Activated T-cell treated with anti-CD3 and anti-CD28 coated beads, Interleukin-2, amount 50 U/mL, for 72 hours (primary cell): ENCODE results near the gene ENHO. TPM values are rescaled to one million over a fixed set of nuclear protein-coding genes. Genes with fewer than 3 reads are reported as not detected.
"Not testable (repeated sequence)": the region's sequence is repeated elsewhere in the genome, so short reads cannot be mapped to it uniquely, and the experiment has no call there.

Experiments
- ATAC-seq, 2 donors: fragments of 150-1000 bp; cut with Tn5 transposase; replicated peaks in 1 of 2; 2 replicates each; pipeline ENCODE4 v1.10.0; 2021; ENCODE audit warnings: moderate library complexity in 2 of 2, mild to moderate bottlenecking in 1 of 2
- DNase-seq, 2 donors: peaks; one replicate each; pipeline ENCODE4 v3.0.0; 2021 to 2022; ENCODE audit warnings: mixed read lengths in 1 of 2
- H3K27ac Mint-ChIP-seq: one replicate; pipeline ENCODE4 v1.8.0; 2022; ENCODE audit warnings: mild to moderate bottlenecking, moderate library complexity, mixed read lengths
- H3K27me3 Mint-ChIP-seq: one replicate; pipeline ENCODE4 v1.8.0; 2022; ENCODE audit warnings: low read depth, mixed read lengths
- H3K36me3 Mint-ChIP-seq, 2 donors: one replicate each; pipeline ENCODE4 v1.8.0; 2022; ENCODE audit warnings: mixed read lengths in 2 of 2, mild to moderate bottlenecking in 1 of 2; ENCODE audit not compliant: insufficient read depth in 2 of 2
- H3K4me1 Mint-ChIP-seq: one replicate; pipeline ENCODE4 v1.8.0; 2022; ENCODE audit warnings: low read depth, mixed read lengths
- H3K4me3 Mint-ChIP-seq, 2 donors: one replicate each; pipeline ENCODE4 v1.8.0; 2022; ENCODE audit warnings: mild to moderate bottlenecking in 2 of 2, mixed read lengths in 2 of 2, moderate library complexity in 2 of 2
- H3K9me3 Mint-ChIP-seq, 2 donors: one replicate each; pipeline ENCODE4 v1.8.0; 2022; ENCODE audit warnings: mixed read lengths in 2 of 2
- total RNA-seq, 2 donors: library from RNA; stranded (reverse); gene quantifications; one replicate each; pipeline ENCODE4 v1.2.3, GENCODE V29; 2022

The ENHO gene
- total RNA-seq, 2 donors from 2014 or later, result 0.23 TPM; not detected in 1

DNA sequence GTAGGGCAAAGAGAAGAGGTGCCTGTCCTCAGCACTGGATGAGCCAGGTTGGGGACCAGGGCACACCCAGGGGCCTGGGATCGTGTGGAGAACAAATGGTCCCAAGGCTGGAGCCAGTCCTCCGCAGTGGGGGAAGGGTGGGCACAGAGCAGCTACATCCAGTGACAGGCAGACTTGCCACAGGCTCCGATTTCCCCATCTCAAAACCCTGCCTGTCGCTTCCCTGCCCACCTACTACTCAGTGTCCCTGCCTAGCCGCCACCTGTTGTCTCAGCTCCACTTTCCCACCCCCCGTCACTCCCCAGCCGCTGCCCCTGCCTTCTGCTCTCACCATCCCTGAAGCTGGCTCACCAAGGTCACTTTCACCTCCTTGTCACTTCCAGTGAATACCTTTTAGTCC is 13.9 kb upstream of the ENHO start:
- Mint-ChIP-seq H3K9me3 (no peaks in the 10 kb centered on the region), H3K36me3 (no peaks in the 10 kb centered on the region), H3K27me3 (peaks cover 25% of the 10 kb centered on the region), H3K4me1 (no peaks in the 10 kb centered on the region), H3K27ac (no peak overlapping the region), H3K4me3 (no peak overlapping the region)
- DNase-seq (no peak), ATAC-seq (no peak)

- DNase-seq, H3K4me3 Mint-ChIP-seq, H3K9me3 Mint-ChIP-seq, H3K4me1 Mint-ChIP-seq, H3K36me3 Mint-ChIP-seq, ATAC-seq, H3K27ac Mint-ChIP-seq: not testable (repeated sequence)
- H3K27me3 Mint-ChIP-seq, result peaks cover 41% of the 10 kb centered on the region
These were observed 9.3 kb upstream of the ENHO start for GRCh38 chr9:34532041-34532440.

DNA sequence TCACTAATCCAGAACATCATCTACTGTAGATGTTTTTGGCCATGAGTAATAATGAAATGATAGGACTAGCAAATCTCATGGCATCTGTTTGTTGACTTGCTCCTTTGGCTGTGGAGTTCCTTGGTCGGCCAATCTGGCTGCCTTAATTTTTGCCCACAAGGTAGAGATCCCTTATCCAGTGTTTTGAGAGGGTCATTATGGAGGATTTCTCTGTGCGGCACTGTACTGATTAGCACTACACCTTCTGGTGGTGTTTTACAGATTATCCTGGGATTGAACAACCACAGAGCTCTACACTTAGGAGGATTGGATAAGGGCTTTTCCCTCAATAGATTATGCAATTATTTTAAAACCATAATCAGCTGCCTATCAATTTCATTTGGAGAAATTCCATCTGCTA is 3.2 kb upstream of the ENHO start:
- Mint-ChIP-seq H3K27ac (no peak overlapping the region), H3K27me3 (peaks cover 46% of the 10 kb centered on the region), H3K4me1 (peaks cover 30% of the 10 kb centered on the region), H3K36me3 (no peaks in the 10 kb centered on the region), H3K9me3 (no peaks in the 10 kb centered on the region), H3K4me3 (no peak overlapping the region)
- no peak for ATAC-seq
- DNase-seq, result no peak

- Mint-ChIP-seq H3K27ac (no peak overlapping the region), H3K36me3 (no peaks in the 10 kb centered on the region), H3K27me3 (peaks cover 31% of the 10 kb centered on the region), H3K4me1 (peaks cover 30% of the 10 kb centered on the region), H3K4me3 (no peak overlapping the region), H3K9me3 (no peaks in the 10 kb centered on the region)
- ATAC-seq (no peak), DNase-seq (no peak)
These were observed 1.6 kb upstream of the ENHO start for GRCh38 chr9:34524349-34524748.

- peaks cover 30% of the 10 kb centered on the region for H3K4me1 Mint-ChIP-seq
- H3K4me3 Mint-ChIP-seq, result peak overlapping the region; percentile 67 to 68
- H3K36me3 Mint-ChIP-seq, result no peaks in the 10 kb centered on the region
- peaks cover 26% of the 10 kb centered on the region for H3K27me3 Mint-ChIP-seq
- no peak for DNase-seq
- no peak overlapping the region for H3K27ac Mint-ChIP-seq
- no peak for ATAC-seq
- H3K9me3 Mint-ChIP-seq, result no peaks in the 10 kb centered on the region
These were observed 501 bp downstream of the ENHO start for GRCh38 chr9:34522091-34522887.

DNA sequence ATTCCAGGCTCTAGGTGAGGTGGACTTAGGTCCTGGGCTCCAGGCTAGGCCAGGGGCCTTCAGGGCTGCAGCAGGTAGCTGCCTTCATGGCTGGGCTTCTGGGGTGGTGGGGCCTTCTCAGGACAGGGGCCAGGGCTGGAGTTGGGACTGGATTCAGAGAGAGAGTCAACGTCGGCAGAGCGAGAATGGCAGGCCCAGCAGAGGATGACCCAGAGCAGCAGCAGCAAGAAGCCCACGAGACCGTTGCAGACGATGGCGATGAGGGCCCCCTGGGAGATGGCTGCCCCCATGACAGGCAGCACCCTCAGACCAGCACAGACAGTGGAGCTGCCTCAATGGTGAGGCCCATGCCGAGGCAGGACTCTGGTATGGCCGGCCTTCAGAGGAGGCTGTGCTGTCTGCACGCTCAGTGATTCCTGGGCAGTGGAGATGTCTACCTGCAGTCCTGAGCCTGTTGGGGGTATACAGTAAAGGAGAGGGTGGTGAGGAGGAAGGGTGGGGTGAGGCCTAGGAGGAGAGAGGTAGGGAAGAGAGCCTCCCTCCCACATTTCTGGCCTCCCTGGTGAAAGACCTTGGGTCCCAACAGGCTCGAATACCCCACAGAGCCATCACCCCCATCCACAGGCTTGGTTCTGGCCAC is 1.3 kb downstream of the ENHO start:
- Mint-ChIP-seq H3K27me3 (peaks cover 26% of the 10 kb centered on the region), H3K27ac (no peak overlapping the region), H3K9me3 (no peaks in the 10 kb centered on the region), H3K4me3 (peak overlapping the region in 1 of 2 donors; percentile 22), H3K4me1 (peaks cover 30% of the 10 kb centered on the region), H3K36me3 (no peaks in the 10 kb centered on the region)
- no peak for DNase-seq
- no peak for ATAC-seq

GRCh38 chr9:34520505-34521385 is 2.0 kb downstream of the ENHO start:
- Mint-ChIP-seq H3K4me3 (no peak overlapping the region), H3K27ac (no peak overlapping the region), H3K27me3 (peaks cover 23% of the 10 kb centered on the region), H3K36me3 (no peaks in the 10 kb centered on the region), H3K9me3 (no peaks in the 10 kb centered on the region), H3K4me1 (peaks cover 30% of the 10 kb centered on the region)
- ATAC-seq, result no peak
- DNase-seq, result no peak

DNA sequence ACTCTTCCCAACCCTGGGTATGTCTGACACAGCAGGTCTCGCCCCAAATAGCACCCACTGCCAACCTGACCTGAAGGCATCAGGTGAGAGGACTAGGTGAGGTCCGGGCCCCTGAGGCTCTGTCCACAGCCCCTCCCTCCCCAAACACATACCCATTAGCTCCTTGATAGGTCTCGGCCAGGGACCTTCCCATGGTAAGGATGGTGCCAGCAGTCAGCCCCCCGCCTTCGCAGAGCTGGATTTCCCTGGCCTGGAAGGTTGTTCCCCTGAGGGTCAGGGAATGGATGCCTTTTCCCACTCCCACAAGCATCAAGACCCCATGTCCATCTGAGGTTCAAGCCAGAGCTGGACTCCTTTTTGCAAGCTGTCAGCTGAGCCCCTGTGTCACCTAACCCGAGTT is 2.7 kb downstream of the ENHO start:
- peaks cover 17% of the 10 kb centered on the region for H3K27me3 Mint-ChIP-seq
- H3K36me3 Mint-ChIP-seq, result no peaks in the 10 kb centered on the region
- peaks cover 25% of the 10 kb centered on the region for H3K4me1 Mint-ChIP-seq
- H3K27ac Mint-ChIP-seq, result no peak overlapping the region
- ATAC-seq, result no peak
- H3K4me3 Mint-ChIP-seq, result no peak overlapping the region
- no peaks in the 10 kb centered on the region for H3K9me3 Mint-ChIP-seq
- no peak for DNase-seq

DNA sequence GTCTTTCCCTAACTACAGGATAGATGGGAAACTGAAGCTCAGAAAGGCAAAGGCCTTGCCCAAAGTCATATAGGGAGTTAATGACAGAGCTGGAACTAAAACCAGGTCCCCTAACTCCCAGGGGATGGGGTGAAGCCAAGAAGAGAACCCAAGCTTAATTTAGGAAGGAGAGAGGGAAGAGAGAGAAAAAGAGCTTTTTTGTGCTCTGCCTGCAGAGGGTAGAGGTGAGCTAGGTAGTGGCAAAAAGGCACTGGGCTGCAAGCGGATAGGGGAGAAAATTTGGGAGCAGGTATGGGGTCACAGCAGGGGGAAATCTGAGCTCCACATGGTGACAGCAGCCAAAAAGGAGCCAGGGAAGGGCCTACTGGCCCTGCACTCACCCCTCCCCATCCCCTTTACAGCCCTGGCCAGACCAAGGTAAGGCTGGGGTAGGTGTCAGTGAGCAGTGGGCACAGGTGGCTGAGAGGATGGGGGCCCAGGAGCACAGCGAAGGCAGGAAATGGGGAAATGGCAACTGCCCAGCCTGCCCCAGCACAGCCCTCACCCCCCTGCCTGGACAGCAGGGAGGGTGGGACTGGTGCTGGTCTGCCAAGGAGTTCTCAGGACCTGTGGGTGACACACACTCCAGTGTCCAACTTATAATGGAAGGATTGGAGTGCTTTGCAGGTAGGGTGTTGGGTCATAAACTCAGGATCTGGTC is 3.3 kb downstream of the ENHO start:
- Mint-ChIP-seq H3K36me3 (no peaks in the 10 kb centered on the region), H3K4me1 (peaks cover 19% of the 10 kb centered on the region), H3K4me3 (no peak overlapping the region), H3K27ac (no peak overlapping the region), H3K9me3 (no peaks in the 10 kb centered on the region), H3K27me3 (peaks cover 10% of the 10 kb centered on the region)
- ATAC-seq, result no peak
- DNase-seq, result no peak

DNA sequence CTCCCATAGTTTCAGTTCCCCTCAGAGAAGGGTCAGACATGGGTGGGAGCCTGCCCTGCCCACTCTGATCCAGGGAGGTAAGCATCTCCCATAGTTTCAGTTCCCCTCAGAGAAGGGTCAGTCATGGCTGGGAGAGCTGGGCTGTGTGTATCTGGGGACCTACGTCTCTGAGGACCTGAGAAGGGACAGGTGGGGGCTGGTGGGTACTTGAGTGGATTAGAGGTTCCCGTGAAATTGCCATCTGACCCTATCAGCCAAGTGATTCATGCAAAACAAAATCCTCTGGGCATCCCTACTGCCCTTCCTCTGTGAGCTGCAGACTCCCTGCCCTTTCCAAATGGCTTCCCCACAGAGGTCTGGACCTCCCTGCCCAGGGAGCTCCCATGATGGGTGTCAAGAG is 3.9 kb downstream of the ENHO start:
- DNase-seq, result no peak
- no peak for ATAC-seq
- Mint-ChIP-seq H3K4me1 (peaks cover 13% of the 10 kb centered on the region), H3K9me3 (no peaks in the 10 kb centered on the region), H3K36me3 (no peaks in the 10 kb centered on the region), H3K4me3 (no peak overlapping the region), H3K27me3 (peaks cover 8% of the 10 kb centered on the region), H3K27ac (no peak overlapping the region)

- Mint-ChIP-seq H3K27me3 (peaks cover 8% of the 10 kb centered on the region), H3K4me1 (peaks cover 6% of the 10 kb centered on the region), H3K27ac (no peak overlapping the region), H3K9me3 (no peaks in the 10 kb centered on the region), H3K4me3 (no peak overlapping the region), H3K36me3 (no peaks in the 10 kb centered on the region)
- ATAC-seq (no peak), DNase-seq (no peak)
These were observed 4.6 kb downstream of the ENHO start for GRCh38 chr9:34518110-34518616.

- Mint-ChIP-seq H3K4me1 (peaks cover under 1% of the 10 kb centered on the region), H3K27me3 (peaks cover 2% of the 10 kb centered on the region), H3K36me3 (no peaks in the 10 kb centered on the region), H3K9me3 (no peaks in the 10 kb centered on the region), H3K27ac (no peak overlapping the region), H3K4me3 (no peak overlapping the region)
- no peak for DNase-seq
- ATAC-seq, result no peak
These were observed 5.6 kb downstream of the ENHO start for GRCh38 chr9:34517185-34517584.
